ENCODE measurements around the gene ADAM10.

The ADAM10 gene

GRCh38 chr15:58588096-58588495 is 161.4 kb downstream of the ADAM10 start:
- in situ Hi-C loops (cut with HindIII; ENCODE audit: low sequenced_read_pairs), result no loop called here
- DNase-seq (ENCODE audit: low read depth, low spot score), result no peak
- H3K4me3 ChIP-seq (ENCODE audit: low read depth, low read length), result no peak overlapping the region
- TF ChIP-seq CTCF (IDR thresholded peaks at IDR 0.05; ENCODE audit: low read depth, low read length), result no peak

GRCh38 chr15:58587486-58587885 is 162.0 kb downstream of the ADAM10 start:
- H3K4me3 ChIP-seq (ENCODE audit: low read depth, low read length), result no peak overlapping the region
- DNase-seq (ENCODE audit: low read depth, low spot score), result no peak
- in situ Hi-C loops (cut with HindIII; ENCODE audit: low sequenced_read_pairs), result no loop called here
- TF ChIP-seq CTCF (IDR thresholded peaks at IDR 0.05; ENCODE audit: low read depth, low read length), result no peak

GRCh38 chr15:58585693-58586443 is 163.6 kb downstream of the ADAM10 start:
- no peak overlapping the region for H3K4me3 ChIP-seq (ENCODE audit: low read depth, low read length)
- in situ Hi-C loops (cut with HindIII; ENCODE audit: low sequenced_read_pairs), result no loop called here
- no peak for TF ChIP-seq CTCF (IDR thresholded peaks at IDR 0.05; ENCODE audit: low read depth, low read length)
- no peak for DNase-seq (ENCODE audit: low read depth, low spot score)

GRCh38 chr15:58584789-58585461 is 164.6 kb downstream of the ADAM10 start:
- in situ Hi-C loops (cut with HindIII; ENCODE audit: low sequenced_read_pairs), result no loop called here
- TF ChIP-seq CTCF (IDR thresholded peaks at IDR 0.05; ENCODE audit: low read depth, low read length), result no peak
- H3K4me3 ChIP-seq (ENCODE audit: low read depth, low read length), result no peak overlapping the region
- DNase-seq (ENCODE audit: low read depth, low spot score), result no peak

- in situ Hi-C loops (cut with HindIII; ENCODE audit: low sequenced_read_pairs), result no loop called here
- no peak for TF ChIP-seq CTCF (IDR thresholded peaks at IDR 0.05; ENCODE audit: low read depth, low read length)
These were observed 166.2 kb downstream of the ADAM10 start for GRCh38 chr15:58583171-58583908.

GRCh38 chr15:58582160-58582559 is 167.3 kb downstream of the ADAM10 start:
- DNase-seq (ENCODE audit: low read depth, low spot score), result no peak
- in situ Hi-C loops (cut with HindIII; ENCODE audit: low sequenced_read_pairs), result no loop called here
- TF ChIP-seq CTCF (IDR thresholded peaks at IDR 0.05; ENCODE audit: low read depth, low read length), result no peak
- H3K4me3 ChIP-seq (ENCODE audit: low read depth, low read length), result no peak overlapping the region

More at GRCh38 chr15:58583171-58583908, 166.2 kb downstream of the ADAM10 start:
- H3K4me3 ChIP-seq (ENCODE audit: low read depth, low read length), result no peak overlapping the region
- no peak for DNase-seq (ENCODE audit: low read depth, low spot score)

All from astrocyte of the spinal cord (primary cell).